Osteocyte (in vitro differentiated cells): ENCODE results near the gene B3GNT7. TPM values are rescaled to one million over a fixed set of nuclear protein-coding genes. Genes with fewer than 3 reads are reported as not detected.

Experiments
- DNase-seq: peaks from one replicate; pipeline ENCODE4 v3.0.0; 2021; ENCODE audit warnings: mixed read lengths; ENCODE audit not compliant: unreplicated experiment; ENCODE audit errors: extremely low spot score
- H3K27ac Mint-ChIP-seq: one replicate; pipeline ENCODE4 v1.8.0; 2021; ENCODE audit warnings: mild to moderate bottlenecking, mixed read lengths; ENCODE audit not compliant: unreplicated experiment
- H3K27me3 Mint-ChIP-seq: one replicate; pipeline ENCODE4 v1.8.0; 2021; ENCODE audit warnings: mixed read lengths; ENCODE audit not compliant: unreplicated experiment
- H3K36me3 Mint-ChIP-seq: one replicate; pipeline ENCODE4 v1.8.0; 2021; ENCODE audit warnings: mixed read lengths; ENCODE audit not compliant: unreplicated experiment
- H3K4me1 Mint-ChIP-seq: one replicate; pipeline ENCODE4 v1.8.0; 2021; ENCODE audit warnings: mixed read lengths; ENCODE audit not compliant: unreplicated experiment
- H3K4me3 Mint-ChIP-seq: one replicate; pipeline ENCODE4 v1.8.0; 2021; ENCODE audit warnings: mild to moderate bottlenecking, moderate library complexity, mixed read lengths; ENCODE audit not compliant: unreplicated experiment
- H3K9me3 Mint-ChIP-seq: one replicate; pipeline ENCODE4 v1.8.0; 2021; ENCODE audit warnings: mixed read lengths; ENCODE audit not compliant: unreplicated experiment
- CTCF ChIP-seq: fragments of 200-600 bp; sonication (generic); IDR thresholded peaks from 2 replicates; pipeline ENCODE4 v1.5.0; 2021; ENCODE audit warnings: antibody characterized with exemption, mild to moderate bottlenecking, moderate library complexity
- total RNA-seq: library from RNA; stranded (reverse); gene quantifications from 2 replicates; pipeline ENCODE4 v1.2.1, GENCODE V29; 2021

Gene B3GNT7
- total RNA-seq, 1 donor from 2014 or later: 1.1 TPM

GRCh38 chr2:231380991-231381847 lies 14.3 kb upstream of the B3GNT7 start:
- Mint-ChIP-seq H3K36me3 (peaks cover 10% of the 10 kb centered on the region), H3K27me3 (no peaks in the 10 kb centered on the region), H3K4me3 (no peak overlapping the region), H3K4me1 (no peaks in the 10 kb centered on the region), H3K27ac (no peak overlapping the region), H3K9me3 (peaks cover 8% of the 10 kb centered on the region)
- no peak for DNase-seq
- TF ChIP-seq CTCF: no peak

- Mint-ChIP-seq H3K36me3 (peaks cover 14% of the 10 kb centered on the region), H3K9me3 (peaks cover 8% of the 10 kb centered on the region), H3K4me3 (no peak overlapping the region), H3K27me3 (no peaks in the 10 kb centered on the region), H3K27ac (no peak overlapping the region), H3K4me1 (peaks cover 4% of the 10 kb centered on the region)
- DNase-seq: no peak
- TF ChIP-seq CTCF: no peak
These were observed 13.4 kb upstream of the B3GNT7 start for GRCh38 chr2:231382116-231382515.

- Mint-ChIP-seq H3K36me3 (peaks cover 14% of the 10 kb centered on the region), H3K4me3 (no peak overlapping the region), H3K9me3 (peaks cover 8% of the 10 kb centered on the region), H3K4me1 (peaks cover 11% of the 10 kb centered on the region), H3K27me3 (no peaks in the 10 kb centered on the region), H3K27ac (no peak overlapping the region)
- TF ChIP-seq CTCF: no peak
- DNase-seq: no peak
These were observed 11.9 kb upstream of the B3GNT7 start for GRCh38 chr2:231383416-231384108.

GRCh38 chr2:231384109-231384435 lies 11.4 kb upstream of the B3GNT7 start:
- DNase-seq: no peak
- no peak overlapping the region for H3K4me3 Mint-ChIP-seq
- H3K9me3 Mint-ChIP-seq: peaks cover 8% of the 10 kb centered on the region
- H3K36me3 Mint-ChIP-seq: peaks cover 14% of the 10 kb centered on the region
- peaks cover 16% of the 10 kb centered on the region for H3K4me1 Mint-ChIP-seq
- H3K27me3 Mint-ChIP-seq: no peaks in the 10 kb centered on the region
- H3K27ac Mint-ChIP-seq: no peak overlapping the region
- no peak for TF ChIP-seq CTCF

- Mint-ChIP-seq H3K9me3 (peaks cover 8% of the 10 kb centered on the region), H3K27me3 (no peaks in the 10 kb centered on the region), H3K36me3 (peaks cover 14% of the 10 kb centered on the region), H3K27ac (no peak overlapping the region), H3K4me1 (peaks cover 21% of the 10 kb centered on the region), H3K4me3 (no peak overlapping the region)
- no peak for DNase-seq
- TF ChIP-seq CTCF: no peak
These were observed 10.5 kb upstream of the B3GNT7 start for GRCh38 chr2:231384970-231385369.
